Measurements from ENCODE around the gene TLR5. TPM values are rescaled to one million over a fixed set of nuclear protein-coding genes. Genes with fewer than 3 reads are reported as not detected.

The TLR5 gene
- total RNA-seq, 2 donors from 2014 or later, result not detected

- H3K9me3 ChIP-seq (ENCODE audit: control insufficient read depth, low read length), result no peaks in the 10 kb centered on the region
- no peak for DNase-seq
- no peak overlapping the region for H3K9ac ChIP-seq (ENCODE audit: extremely low read depth, low read length, poor library complexity, severe bottlenecking)
- H3K36me3 ChIP-seq (ENCODE audit: control insufficient read depth, insufficient read depth, low read length), result no peaks in the 10 kb centered on the region
- H3K4me1 ChIP-seq (ENCODE audit: control insufficient read depth, insufficient read depth, low read length), result no peaks in the 10 kb centered on the region
- Mint-ChIP-seq H3K9me3 (peaks cover 10% of the 10 kb centered on the region), H3K4me3 (no peak overlapping the region), H3K36me3 (ENCODE audit: low read depth) (no peaks in the 10 kb centered on the region), H3K4me1 (peaks cover 13% of the 10 kb centered on the region), H3K27me3 (ENCODE audit: insufficient read depth) (peaks cover 29% of the 10 kb centered on the region), H3K27ac (no peak overlapping the region)
- no peak for TF ChIP-seq CTCF (conservative IDR thresholded peaks at IDR 0.05)
- WGBS, 2 experiments (ENCODE audit: insufficient coverage in 1 of 2, insufficient read length in 1 of 2), result 91 to 100% methylated on average over 2 to 4 of the region's 4 CpGs
- H3K27me3 ChIP-seq (ENCODE audit: control insufficient read depth, insufficient read depth, low read length, poor library complexity, severe bottlenecking), result peaks cover 6% of the 10 kb centered on the region
- no peak overlapping the region for H3K27ac ChIP-seq (ENCODE audit: low read depth, low read length)
- H3K4me3 ChIP-seq (ENCODE audit: low read length), result no peak overlapping the region
Measured at GRCh38 chr1:223144431-223144830, 1.4 kb upstream of the TLR5 start.

- peaks cover 14% of the 10 kb centered on the region for H3K9me3 Mint-ChIP-seq
- peaks cover 33% of the 10 kb centered on the region for H3K27me3 Mint-ChIP-seq (ENCODE audit: insufficient read depth)
- no peaks in the 10 kb centered on the region for H3K4me1 ChIP-seq (ENCODE audit: control insufficient read depth, insufficient read depth, low read length)
- no peak overlapping the region for H3K9ac ChIP-seq (ENCODE audit: extremely low read depth, low read length, poor library complexity, severe bottlenecking)
- no peak for DNase-seq
- no peak overlapping the region for H3K27ac ChIP-seq (ENCODE audit: low read depth, low read length)
- peaks cover 6% of the 10 kb centered on the region for H3K9me3 ChIP-seq (ENCODE audit: control insufficient read depth, low read length)
- no peak for TF ChIP-seq CTCF (conservative IDR thresholded peaks at IDR 0.05)
- H3K27ac Mint-ChIP-seq, result no peak overlapping the region
- H3K4me1 Mint-ChIP-seq, result peaks cover 13% of the 10 kb centered on the region
- H3K4me3 ChIP-seq (ENCODE audit: low read length), result peak overlapping the region; percentile 75
- WGBS, 2 experiments (ENCODE audit: insufficient coverage in 1 of 2, insufficient read length in 1 of 2), result 90 to 91% methylated on average over 5 to 11 of the region's 11 CpGs
- H3K4me3 Mint-ChIP-seq, result peak overlapping the region; percentile 50
- H3K27me3 ChIP-seq (ENCODE audit: control insufficient read depth, insufficient read depth, low read length, poor library complexity, severe bottlenecking), result peaks cover 6% of the 10 kb centered on the region
- no peaks in the 10 kb centered on the region for H3K36me3 Mint-ChIP-seq (ENCODE audit: low read depth)
- no peaks in the 10 kb centered on the region for H3K36me3 ChIP-seq (ENCODE audit: control insufficient read depth, insufficient read depth, low read length)
Measured at GRCh38 chr1:223143537-223144248, 645 bp upstream of the TLR5 start.

- Mint-ChIP-seq H3K9me3 (peaks cover 11% of the 10 kb centered on the region), H3K27ac (no peak overlapping the region), H3K36me3 (ENCODE audit: low read depth) (no peaks in the 10 kb centered on the region), H3K4me3 (peak overlapping the region; percentile 50), H3K27me3 (ENCODE audit: insufficient read depth) (peaks cover 30% of the 10 kb centered on the region), H3K4me1 (peaks cover 13% of the 10 kb centered on the region)
- 92% methylated on average over 7 to 11 of the region's 11 CpGs for whole genome bisulfite sequencing, 2 experiments (ENCODE audit: insufficient coverage in 1 of 2, insufficient read length in 1 of 2)
- Histone ChIP-seq H3K9ac (ENCODE audit: extremely low read depth, low read length, poor library complexity, severe bottlenecking) (no peak overlapping the region), H3K9me3 (ENCODE audit: control insufficient read depth, low read length) (peaks cover 8% of the 10 kb centered on the region), H3K4me1 (ENCODE audit: control insufficient read depth, insufficient read depth, low read length) (no peaks in the 10 kb centered on the region), H3K27me3 (ENCODE audit: control insufficient read depth, insufficient read depth, low read length, poor library complexity, severe bottlenecking) (peaks cover 6% of the 10 kb centered on the region), H3K27ac (ENCODE audit: low read depth, low read length) (no peak overlapping the region), H3K4me3 (ENCODE audit: low read length) (peak overlapping the region; percentile 75), H3K36me3 (ENCODE audit: control insufficient read depth, insufficient read depth, low read length) (no peaks in the 10 kb centered on the region)
- peak; percentile 56 for DNase-seq
- TF ChIP-seq CTCF (conservative IDR thresholded peaks at IDR 0.05), result no peak
Measured at GRCh38 chr1:223142269-223142668, 779 bp downstream of the TLR5 start.

All from endodermal cell (in vitro differentiated cells).